HG02884 (cell line): ENCODE results near the gene COMMD10.

Source experiments
- ATAC-seq: cut with Tn5 transposase; IDR thresholded peaks from one replicate; pipeline ENCODE4 v1.9.1; 2021; ENCODE audit warnings: mild to moderate bottlenecking, moderate library complexity; ENCODE audit not compliant: unreplicated experiment

COMMD10 gene

DNA sequence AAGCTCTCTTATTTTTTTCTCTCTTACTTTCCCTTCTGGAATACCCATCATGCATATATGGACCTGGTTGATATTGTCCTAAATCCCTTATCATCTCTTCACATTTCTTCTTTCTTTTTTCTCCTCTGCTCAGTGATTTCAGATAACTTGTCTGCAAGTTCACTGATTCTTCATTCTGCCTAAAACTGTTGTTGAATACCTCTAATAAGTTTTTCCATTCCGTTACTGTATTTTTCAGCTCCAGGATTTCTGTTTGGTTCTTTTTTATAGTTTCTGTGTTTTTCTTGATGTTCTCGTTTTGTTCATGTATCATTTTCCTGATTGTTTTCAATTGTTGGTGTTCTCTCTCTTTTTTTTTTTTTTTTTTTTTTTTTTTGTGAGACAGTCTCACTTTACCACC, 203.7 kb downstream of the COMMD10 start:
- no peak for ATAC-seq

DNA sequence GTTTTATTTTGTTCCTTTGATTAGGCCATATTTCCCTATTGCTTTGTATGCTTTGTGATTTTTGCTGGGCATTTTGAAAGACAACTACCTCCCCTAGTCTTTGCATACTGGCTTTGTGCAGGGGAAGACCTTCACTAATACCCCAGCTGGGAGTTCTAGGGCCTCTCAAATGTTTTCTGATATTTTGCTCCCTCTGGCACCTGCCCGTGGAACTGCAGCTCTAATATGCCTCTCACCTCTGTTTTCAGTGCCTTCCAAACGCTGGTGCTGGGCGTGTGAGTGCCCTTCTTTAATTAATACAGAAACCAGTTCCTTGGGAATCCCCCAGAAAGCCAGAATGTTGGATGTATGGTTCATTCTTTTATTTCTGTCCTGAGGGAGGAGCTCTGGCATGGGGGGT, 204.5 kb downstream of the COMMD10 start:
- no peak for ATAC-seq

DNA sequence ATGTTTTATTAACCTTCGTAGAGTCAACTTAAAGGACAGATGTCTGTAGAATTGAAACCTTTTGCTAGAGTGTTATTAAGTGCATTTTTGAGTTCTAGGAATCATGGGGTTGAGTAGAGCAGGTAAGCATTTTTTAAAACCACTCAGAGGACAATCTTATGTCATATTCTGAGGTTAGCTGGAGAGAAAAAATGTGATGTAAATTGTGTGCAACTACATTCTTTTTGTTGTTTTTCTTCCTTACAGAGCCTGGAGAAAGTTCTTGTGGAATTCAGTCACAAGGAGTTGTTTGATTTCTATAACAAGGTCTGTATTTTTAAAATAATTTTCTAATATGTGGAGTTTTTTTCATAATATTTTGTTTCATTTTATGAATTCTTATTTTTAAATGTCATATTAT, 206.4 kb downstream of the COMMD10 start:
- no peak for ATAC-seq

DNA sequence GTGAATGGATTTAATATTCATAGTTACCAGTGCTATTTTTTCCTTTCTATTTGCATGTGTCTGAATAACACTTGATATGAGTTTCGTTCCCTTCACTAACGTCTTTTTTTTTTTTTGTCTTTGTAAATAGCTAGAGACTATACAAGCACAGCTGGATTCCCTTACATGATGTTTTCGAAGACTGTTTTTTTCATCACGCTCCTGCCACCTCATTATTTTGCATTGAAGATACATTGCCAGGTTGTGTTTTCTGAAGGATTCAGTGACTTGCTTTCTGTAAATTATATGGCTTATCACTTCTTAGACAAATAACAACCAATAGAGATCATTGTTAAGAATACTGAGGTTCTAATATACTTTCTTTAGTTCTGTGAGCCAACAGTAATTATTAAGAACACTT, 207.5 kb downstream of the COMMD10 start:
- no peak for ATAC-seq

DNA sequence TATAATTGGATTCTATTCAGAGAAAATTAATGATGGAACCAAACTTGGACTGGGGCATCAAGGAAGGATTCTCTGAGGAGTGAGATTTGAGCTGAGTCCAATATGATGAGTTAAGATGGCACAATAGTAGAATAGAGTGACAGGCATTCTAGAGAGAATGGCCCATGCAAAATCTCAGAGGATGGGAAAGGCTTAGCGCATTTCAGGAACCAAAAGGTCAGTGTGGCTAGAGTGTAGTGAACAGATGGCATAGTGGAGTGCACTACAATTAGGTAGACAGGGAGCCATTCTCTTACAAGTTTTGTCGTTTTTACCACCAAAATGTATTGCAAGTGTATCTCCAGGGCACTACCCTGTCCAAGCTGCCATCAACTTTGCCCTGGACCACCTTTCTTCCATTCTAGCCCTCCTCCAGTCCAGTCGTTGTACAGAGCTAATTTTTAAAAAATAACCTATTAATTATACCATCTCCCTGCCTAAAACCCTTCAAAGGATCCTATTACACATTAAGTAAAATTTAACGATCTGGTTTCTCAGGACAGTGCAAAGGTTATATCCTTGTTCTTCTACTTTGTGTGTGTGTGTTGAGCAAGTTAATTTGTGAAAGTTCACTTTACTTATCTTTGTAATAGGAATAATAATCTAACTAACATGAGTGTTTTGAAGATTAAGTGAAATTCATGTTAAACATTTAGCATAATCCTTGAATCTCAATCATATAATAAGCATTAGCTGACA, 211.7 kb downstream of the COMMD10 start:
- ATAC-seq, result no peak

DNA sequence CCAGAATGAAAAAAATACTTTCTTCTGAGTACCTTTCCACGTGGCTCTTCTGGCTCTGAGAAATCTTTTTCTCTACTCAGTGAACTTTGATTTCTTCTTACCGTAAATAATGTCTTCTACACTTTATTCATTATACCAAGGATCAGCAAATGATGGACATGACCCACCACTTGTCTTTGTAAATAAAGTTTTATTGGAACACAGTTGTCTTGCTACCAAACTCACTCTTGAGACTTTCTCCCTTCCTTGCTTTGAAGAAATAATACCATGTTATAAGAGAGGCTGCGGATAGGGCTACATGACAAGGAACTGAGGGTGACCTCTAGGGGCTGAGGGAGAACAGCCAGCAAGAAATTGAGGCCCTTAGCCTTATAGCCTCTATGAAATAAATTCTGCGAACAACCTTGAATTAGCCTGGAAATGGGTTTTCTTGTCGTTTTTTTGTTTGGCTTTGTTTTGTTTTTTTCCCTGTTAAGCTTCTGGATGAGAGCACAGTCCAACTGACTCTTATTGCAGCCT, 212.5 kb downstream of the COMMD10 start:
- ATAC-seq, result no peak

DNA sequence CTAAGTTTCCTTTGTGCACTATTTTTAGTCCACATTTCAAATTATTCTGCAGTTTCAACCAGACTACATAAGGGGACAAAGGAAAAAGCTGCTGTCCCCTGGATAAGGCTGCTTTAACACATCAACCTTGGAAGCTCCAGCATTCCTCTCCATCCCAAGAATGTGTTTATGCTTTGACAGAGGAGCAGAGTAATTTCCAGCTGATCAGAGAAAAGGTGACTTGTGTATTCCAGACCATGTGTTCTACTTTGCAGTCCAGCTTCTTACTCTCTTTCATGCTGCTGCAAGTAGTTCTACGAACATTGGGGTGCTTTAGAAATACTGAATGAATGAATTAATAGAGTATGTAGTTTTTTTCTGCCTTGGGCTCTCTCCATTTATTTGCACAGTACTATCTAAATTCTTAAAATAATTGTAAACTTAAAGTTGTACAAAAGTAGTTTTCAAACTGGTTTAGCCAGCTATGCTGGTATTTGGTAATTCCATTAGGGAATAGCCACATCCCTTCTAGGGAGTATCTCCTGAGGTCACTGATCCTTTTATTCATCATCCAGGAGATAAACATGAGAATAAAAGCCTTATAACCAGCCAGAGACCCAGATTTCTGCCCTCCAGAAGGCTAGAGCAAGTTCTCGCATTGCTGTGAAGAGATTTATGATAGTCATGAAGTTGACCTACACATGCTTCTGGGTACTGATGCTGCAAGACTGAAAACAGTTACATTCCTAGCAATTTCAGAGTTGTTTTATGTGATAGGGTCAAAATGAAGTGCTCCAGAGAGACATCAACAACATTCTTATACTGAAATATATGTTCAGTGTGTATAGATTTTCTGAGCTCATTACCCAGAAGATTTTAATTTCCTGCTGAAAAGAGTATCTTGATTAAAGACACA, 215.2 kb downstream of the COMMD10 start:
- no peak for ATAC-seq

DNA sequence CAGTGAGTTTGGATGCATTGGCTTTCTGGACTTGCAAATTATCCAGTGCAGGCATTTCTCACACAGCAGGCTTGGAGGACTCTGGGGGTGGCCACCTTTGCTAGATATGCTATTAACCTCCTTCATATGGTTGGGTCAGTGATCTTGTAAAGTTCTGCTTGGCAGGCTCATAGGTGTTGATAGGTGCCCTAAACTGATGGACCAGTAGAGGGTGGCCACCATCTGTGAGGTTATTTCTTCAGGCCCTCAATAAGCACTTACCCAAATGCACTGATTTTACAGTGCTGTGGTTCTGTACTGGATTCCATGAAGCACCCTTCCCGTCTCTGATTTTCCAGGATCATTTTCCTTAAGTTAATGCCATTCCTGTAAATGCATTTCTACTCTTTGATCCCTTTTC, 216.3 kb downstream of the COMMD10 start:
- no peak for ATAC-seq

DNA sequence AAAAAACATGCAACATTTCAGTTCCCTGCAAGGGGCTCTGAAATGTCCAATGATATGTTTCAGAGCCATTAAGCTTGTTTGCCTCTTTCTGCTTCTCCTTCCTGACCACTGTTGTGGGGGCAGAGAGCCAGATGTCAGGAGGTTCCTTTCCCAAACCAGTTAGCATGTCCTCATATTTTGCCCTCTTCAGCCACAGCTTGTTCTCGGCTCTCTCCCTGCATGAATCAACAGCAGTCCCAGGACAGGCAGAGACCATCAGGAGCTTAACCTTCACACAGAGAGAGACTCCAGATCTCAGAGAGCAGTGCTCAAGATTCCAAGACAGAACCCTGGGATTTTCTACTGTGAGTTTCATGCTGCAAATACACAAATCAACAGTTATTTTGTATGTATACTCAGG, 218.5 kb downstream of the COMMD10 start:
- ATAC-seq, result no peak

DNA sequence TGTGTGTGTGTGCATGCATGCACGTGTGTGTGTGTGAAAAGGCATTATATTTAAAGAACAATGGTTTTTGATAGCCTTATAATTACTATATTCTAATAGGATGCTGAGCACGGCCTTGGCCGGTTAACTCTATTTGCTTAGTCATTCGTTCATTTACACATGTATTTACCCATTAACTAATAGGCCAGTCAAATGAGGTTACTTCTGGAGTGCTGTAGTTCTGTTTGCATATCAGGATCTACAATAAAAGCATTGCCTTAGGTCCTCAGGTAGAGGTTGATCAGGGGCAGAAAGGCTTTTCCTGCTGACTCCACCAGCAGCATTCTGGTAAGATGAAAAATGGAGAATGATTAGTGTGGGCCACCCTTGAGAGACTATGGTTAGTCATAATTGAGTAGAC, 219.0 kb downstream of the COMMD10 start:
- ATAC-seq, result no peak

DNA sequence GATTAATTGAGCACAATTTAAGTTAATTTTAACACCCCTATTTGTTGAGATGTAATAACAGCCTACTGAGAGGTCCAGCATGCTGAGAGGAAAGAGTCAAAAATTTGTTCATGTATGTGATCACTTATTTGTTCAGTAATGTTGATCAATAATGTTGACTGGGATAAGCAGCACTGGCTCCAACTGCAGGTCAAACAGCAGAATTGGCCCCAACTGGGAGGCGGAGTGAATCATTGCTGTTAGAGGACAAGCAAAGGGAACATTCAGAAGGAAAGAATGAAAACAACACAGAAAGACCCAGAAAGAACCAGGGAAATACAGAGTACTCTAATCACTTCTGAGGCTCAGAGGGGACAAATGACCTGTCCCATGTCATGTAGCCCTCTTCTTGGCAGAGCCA, 221.1 kb downstream of the COMMD10 start:
- no peak for ATAC-seq

DNA sequence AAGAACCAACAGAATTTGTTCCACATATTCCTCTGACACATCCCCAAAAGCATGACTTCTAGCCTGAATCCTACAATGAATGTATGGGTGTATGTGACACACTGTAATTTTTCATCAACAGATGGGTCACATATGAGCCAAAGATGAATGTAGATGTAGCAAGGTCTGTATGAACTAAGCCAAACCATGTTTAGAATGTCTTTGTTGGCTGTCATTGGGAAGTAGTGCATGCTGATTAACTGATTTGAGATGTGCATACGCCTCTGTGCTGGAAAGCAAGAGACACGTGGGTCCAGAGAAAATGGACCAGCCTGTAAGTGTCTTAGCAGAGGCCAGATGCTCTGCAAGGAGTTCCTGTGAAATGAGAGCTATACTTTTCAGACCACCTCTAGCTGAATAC, 222.0 kb downstream of the COMMD10 start:
- no peak for ATAC-seq

DNA sequence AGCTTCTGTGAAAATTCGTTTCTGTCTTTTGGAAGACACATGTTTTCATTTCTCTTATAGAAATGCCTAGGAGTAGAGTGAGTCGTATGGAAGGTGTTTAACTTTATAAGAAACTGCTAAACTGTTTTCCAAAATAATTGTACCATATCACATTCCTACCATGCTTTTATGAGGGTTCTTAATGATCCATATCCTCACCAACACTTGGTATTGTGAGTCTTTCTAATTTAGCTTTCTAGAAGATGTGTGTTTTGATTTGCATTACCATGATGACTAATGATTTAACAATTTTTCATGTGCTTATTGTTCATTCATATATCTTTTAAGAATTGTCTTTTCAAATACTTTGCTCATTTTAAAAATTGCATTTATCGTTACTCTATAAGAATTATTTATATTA, 223.6 kb downstream of the COMMD10 start:
- no peak for ATAC-seq

DNA sequence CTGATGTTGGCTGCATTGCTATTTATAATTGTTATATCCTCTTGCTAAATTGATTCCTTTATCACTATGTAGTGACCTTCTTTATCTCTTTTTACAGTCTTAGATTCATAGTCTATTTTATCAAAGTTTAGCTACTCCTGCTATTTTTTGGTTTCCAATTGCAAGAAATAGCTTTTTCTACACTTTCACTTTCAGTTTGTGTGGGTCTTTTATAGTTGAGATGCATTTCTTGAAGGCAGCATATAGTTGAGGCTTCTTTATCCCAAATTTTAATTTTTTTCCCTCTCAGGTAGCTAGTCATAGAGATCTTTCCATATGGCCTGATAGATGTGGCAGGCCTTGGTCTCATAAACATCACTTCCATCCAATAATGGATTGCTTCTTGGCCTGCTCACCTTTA, 228.5 kb downstream of the COMMD10 start:
- no peak for ATAC-seq

DNA sequence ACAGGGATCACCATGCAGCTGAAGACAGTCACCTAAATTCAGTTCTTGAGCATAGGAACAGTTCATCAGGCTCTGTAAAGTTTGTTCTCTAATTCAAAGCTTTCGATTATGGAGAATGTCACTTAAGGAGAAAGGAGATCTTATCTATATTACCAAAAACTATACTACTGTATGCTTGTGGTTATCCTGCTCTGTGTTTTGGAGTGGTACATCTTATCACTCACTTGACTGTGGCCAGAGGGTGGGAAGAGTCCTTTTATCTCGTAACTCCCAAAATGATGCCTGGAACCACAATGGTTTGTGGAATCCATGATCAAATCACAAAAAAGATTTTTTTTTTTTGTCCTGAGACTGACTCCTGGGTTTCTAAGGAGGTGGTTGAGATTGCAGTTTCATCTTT, 230.7 kb downstream of the COMMD10 start:
- ATAC-seq, result no peak

DNA sequence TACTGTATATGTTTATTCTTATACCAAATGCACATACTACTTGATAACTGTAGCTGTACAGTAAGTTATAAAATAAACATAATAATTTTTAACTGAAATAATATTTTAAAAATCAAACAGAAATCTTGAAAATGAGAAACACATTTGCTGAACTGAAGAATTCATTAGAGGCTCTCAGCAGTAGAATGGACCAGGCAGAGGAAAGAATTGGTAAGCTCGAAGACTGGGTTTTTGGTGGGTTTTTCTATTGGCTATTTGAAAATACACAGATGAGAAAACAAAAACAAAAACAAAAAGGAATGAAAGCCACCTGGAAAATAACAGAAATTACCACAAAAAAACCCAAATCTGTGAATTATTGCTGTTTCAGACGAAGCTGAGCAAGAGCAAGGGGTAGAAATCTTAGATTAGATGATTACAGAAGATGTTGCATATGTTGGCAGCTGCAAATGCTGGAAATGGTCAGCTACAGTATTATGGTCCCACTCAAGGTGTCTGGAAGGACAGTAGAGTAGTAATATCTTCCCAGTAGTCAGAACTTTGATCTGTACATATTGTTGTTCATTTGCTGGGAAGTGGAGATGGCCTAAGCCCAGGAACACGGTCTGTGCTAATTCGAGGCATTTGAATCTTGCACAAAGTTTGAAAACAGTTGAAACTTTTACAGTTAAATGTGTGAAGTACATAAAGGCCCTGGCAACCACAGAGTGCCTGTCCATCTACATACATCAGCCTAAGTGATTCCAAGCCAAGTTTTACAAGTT, 233.4 kb downstream of the COMMD10 start:
- ATAC-seq, result no peak

DNA sequence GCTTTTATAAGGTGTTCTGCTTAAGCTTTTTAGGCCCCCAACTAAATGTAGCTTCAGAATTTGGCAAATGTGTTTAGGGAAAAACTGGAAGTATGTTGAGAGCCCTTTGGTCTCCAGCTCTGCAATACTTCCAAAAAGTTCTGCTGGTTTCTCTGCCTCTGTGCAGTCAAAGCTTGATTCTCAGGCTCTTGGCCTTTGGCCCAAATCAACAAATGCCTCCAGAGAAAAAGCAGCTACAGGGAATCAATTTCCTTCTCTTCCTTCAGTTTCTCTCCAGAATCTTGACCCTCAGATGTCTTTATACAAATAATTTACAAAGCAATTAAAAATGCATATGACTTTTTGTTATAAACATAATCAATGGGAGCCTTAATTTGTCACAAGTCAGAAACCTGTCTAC, 235.7 kb downstream of the COMMD10 start:
- no peak for ATAC-seq

DNA sequence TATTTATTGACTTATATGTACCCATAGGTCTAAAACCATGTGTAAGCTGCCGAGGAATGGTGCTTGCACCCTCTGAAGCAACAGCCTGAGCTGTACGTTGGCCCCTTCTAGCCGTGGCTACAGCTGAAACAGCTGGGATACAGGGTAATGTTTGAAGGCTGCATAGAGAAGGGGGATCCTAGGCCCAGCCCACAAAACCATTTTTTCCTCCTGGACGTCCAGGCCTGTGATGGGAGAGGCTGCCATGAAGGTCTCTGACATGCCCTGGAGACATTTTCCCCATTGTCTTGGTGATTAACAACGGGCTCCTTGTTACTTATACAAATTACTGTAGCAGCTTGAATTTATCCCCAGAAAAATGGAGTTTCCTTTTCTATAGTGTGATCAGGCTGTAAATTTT, 244.7 kb downstream of the COMMD10 start:
- no peak for ATAC-seq

DNA sequence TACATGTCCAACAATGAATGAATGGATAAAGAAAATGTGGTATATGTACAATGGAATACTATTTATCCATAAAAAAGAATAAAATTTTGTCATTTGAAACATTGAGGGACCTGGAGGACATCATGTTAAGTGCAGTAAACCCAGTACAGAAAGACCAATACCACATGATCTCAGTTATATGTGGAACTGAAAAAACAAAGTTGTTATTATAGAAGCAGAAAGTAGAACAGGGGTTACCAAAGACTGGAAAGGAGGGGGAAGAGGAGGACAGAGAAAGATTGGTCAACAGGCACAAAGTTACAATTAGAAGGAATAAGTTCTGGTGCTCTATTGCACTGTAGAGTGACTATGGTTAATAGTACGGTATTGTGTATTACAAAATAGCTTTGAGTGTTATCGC, 256.0 kb downstream of the COMMD10 start:
- ATAC-seq, result peak; percentile 86
